HG03439 (cell line): ENCODE measurements around the gene RFTN1.

Experiments used
- ATAC-seq: cut with Tn5 transposase; IDR thresholded peaks from one replicate; pipeline ENCODE4 v1.9.1; 2021; ENCODE audit warnings: mild to moderate bottlenecking, moderate library complexity; ENCODE audit not compliant: unreplicated experiment

Gene RFTN1

DNA sequence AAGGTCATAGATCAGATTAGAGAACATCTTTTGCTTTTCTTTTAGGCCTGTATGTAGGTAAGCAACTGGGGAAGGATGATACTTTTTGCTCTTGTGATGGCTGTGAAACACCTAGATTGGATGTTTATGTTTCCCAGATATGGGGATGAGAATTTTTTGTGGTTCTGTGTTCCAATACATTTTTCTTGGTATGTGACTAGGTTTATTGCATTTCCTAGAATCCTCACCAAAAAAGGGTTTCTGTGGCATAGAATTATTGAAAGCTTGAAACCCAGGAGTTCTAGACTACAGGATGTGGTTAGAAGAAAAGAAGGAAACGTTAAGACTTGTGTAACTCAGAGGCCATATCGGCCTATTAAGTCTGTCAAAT lies 222.7 kb downstream of the RFTN1 start:
- ATAC-seq: no peak

DNA sequence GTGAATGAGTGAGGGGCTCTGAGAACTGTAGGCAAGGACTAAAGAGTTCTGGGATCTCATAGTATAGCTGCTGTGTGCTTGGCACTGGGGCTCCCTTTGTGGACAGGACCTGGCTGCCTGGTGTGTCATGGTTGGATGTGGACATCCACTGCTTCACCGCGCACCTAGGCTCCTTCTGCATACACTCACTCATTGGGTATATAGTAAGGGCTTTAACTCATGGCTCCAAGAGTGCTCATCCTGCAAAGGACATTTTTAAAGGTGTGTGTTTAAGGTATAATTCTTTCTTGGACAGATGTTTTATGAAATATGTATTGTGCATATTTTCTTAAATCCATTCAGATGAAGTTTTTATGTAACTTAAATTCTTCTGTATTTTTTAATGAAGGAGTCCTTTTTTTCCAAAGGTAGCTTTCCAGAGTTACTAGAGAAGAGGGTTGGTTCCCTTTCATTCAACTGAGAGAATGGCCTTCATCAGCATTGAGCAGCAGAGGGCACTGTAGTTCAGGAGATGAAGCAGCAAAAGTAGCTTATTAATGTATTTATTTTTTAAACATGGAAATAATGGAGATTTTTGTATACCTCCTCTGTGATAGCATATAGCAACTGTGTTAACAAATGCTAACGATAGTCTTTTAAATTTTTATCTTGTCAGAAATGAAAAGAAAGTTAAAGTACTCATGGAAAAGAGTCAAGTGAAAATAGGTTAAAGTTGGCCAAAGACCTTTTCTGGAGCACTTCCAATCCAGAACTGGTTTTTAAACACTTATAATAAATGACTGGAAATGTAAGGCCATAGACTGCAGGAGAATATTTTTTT lies 223.3 kb downstream of the RFTN1 start:
- ATAC-seq: no peak

DNA sequence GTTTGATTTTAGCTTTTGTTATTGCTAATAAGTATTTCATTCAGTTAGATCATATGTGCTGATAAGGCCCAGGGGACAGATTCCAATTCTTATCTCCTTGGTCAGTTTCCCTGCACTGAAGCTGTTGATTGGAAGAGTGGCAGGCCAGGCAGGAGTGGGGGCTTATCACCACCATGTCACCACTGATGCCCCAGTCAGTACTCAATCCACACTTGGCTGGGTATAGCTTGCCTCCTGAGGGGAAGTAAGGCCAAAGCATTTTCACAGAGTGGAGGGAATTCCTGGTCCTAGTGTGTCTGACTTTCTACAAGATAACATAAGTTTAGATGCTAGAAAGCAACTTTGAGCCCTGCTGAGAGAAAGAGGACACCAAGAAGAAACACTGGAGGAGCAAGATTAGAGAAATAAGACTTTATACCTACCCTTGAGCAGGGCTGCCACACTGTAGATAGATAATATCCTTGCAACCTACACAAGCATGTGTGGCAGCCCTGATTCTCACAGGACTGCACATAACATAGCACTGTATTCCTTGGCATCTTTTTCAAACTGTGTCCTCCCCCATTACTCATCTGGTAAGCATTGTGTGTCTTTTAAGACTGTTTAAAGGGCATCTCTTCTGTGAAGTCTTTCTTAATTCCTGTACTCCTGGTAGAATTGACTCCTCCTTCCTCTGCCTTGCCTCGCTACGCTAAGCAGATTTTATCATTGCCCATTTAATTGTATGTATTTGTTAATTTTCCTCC lies 224.2 kb downstream of the RFTN1 start:
- no peak for ATAC-seq

DNA sequence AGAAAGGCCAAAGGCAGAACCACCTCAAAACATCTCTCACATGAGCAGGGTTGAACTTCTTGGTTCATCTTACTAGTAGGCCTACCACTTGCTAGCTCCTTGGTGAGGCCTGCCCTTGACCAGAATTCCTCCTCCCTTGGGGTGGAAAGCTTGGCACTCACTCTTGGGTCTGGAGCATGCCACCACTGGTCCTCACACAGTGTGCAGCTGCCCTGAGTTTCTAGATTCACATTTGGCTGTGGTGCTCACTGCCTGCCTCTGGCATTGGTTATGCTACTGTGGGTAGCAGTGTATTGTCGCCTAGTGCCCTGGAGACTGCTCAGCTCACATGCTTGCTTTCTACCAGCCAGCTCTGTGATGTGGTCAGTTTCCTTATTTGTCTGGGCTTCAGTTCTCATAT lies 224.8 kb downstream of the RFTN1 start:
- ATAC-seq: no peak

DNA sequence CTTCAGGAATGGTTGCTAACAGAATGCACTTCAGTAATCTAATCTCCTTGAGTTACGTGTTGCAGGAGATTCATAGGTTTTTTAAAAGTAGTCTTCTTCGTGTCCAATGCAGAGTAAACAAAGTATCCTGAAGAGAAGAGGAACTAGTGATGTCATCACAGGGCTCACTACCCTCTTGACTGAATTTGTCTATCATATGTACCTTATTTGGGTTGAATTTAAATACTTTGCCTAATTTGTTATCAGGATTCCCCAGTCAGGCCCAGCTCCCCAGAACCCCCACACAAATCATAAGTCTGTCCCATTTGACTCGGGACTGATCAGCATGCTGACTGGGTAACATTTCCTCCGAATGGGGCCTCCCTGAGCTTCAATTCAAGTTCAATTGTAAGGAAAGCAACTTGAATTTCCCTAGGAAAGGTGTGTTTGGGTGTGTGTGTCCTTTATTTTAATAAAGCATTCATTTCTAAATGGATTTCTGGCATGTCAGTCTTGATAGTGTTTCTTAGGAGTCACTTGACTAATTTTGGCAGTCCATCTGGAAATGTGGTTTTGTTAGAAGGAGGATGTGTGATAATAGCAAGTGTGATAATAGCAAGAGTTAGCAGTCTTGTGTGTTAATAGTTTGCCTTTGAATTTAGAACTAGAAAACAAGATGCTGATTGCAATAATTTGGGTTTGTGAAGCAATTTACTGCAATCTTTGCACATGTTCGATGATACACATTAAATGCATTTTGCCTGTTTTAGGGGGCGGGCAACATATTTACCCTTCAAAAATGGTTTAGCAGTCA lies 226.6 kb downstream of the RFTN1 start:
- ATAC-seq: no peak

DNA sequence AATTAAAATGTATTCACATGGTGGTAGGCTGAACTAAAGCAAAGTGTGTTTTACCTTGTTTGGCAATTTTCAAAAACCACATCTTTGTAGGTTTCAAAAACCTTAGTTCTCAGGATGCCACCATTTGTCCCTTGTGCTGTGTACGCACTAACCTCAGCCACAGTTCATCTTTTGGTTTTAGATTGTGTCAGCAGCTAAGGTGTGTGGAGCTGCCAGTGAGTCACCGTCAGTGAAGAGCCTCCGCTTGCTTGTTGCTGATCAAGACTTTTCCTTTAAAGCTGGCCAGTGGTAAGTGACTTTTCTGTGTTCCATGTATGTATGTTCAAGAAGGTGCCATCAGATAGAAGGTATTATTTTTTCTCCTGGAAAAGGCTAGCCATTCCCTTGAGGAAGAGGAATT lies 227.3 kb downstream of the RFTN1 start:
- no peak for ATAC-seq

DNA sequence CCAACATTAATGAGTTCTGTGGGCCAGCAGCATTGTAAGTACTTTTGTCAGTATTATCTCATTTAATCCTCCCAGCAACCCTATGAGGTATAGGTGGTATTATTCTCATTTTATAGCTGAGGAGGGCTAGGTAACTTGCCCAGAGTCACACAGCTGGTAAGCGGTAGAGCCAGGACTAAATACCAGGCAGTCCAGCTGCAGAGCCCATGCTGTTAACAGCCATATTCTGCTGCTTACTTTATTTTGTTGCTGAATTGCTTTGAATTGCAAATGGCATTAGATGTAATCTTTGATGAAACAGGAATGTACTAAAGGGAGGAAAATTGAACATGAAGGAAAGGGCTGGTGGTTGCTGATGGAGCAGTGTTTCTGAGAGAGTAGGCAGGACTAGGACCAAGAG lies 228.9 kb downstream of the RFTN1 start:
- no peak for ATAC-seq

- ATAC-seq: no peak
Measured at GRCh38 chr3:16280671-16281070, 232.8 kb downstream of the RFTN1 start.

DNA sequence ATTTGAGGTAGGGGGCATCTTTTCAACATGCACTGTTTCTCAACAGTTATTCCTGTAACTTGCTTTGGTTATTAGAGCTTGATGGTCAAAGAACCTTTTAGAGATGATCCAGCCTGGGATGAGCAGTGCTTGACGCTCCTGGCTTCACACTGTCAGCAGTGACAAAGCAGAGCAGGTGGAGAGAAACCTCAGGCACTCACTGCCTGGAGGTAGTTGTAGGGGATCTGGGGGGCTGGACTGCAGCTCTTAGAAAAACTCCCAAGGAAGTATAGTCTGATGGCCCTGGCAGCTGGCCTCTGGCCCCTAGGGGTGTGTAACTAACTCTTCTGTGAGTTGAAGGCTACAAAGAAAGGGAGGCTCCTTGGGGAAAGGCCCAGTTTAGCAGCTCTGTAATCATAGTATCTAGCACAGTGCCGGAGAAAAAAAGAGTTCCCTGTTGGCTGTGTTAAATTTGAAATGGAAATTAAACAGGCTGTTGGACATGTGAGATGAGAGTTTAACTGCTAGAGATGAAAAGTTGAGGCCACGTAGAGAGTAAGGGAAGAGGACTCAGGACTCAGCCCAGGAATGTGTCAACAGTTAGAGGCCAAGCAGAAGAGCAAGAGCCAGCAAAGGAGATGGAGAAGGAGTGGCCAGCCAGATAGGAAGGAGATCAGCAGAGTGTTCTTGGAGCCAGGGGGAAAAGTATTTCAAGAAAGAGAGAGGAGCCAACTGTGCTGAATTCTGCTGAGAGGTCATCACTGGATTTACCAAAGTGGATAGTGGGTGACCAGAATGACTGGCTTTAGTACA lies 234.3 kb downstream of the RFTN1 start:
- no peak for ATAC-seq

- no peak for ATAC-seq
Measured at GRCh38 chr3:16277471-16277870, 236.0 kb downstream of the RFTN1 start.

DNA sequence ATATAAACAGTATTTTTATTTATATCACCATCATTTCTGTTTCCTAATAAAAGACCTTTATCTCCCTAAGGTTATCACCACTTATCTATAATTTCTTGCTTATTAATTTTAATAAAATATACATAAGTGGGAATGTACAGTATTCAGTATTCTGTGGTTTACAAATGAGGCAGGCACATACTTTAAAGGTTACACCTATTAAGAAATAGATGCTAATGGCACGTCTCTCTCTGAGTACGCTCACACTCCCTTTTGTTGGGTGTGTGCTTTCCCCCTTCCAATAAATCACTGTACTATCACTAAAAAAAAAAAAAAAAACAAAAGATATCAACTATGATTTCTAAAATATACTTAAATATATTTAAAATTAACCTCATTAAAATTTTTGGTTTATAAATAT lies 239.6 kb downstream of the RFTN1 start:
- no peak for ATAC-seq

DNA sequence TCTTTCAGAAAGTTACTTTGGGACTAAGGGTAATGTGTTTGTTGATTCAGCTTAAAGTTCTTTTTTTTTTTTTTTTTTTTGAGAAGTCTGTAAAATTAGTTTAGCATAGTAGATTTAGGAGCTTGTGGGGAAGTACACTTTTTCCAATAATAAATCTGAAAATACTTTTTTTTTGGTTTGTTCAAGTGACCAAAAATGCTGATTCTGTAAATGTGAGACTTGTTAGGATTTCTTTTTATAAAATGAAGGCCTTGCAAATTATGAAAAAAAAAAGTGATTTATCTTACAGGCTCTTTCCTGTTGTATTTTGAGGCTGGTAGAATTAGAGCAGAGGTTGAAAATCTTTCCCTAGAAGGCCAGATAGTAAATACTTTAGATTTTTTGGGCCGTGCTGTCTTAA lies 240.9 kb downstream of the RFTN1 start:
- ATAC-seq: no peak

GRCh38 chr3:16270855-16271254 lies 242.6 kb downstream of the RFTN1 start:
- no peak for ATAC-seq

DNA sequence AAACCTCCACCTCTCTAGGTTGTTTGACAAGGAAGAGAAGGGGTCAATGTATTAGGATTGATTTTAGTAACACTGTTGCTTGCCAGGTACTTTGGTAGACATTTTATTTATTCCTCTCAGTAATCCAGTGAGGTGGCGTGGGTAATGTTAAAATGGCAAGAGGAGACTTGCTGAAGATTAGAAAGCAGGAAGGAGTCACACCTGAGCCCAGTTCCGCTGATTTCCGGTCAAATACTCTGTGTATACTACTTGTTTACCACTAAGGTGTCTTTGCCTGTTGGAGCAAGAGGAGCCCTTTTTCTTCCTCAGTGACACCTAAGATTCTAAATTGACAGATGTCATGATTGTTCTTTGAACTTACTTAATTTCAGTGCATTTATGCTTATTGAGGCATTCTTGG lies 246.8 kb downstream of the RFTN1 start:
- no peak for ATAC-seq
